ENCODE measurements around the gene DRD5. TPM values are rescaled to one million over a fixed set of nuclear protein-coding genes. Genes with fewer than 3 reads are reported as not detected.
"Not testable (repeated sequence)": the region's sequence is repeated elsewhere in the genome, so short reads cannot be mapped to it uniquely, and the experiment has no call there.

Gene DRD5
- not detected in 2 replicates for total RNA-seq (2011; cell fraction: chromatin; rRNA removed; ENCODE audit: low replicate concordance)
- total RNA-seq (2011; cell fraction: nucleolus; rRNA removed): not detected in 2 replicates
- total RNA-seq (2011; cell fraction: nucleoplasm; rRNA removed): not detected in 2 replicates
- total RNA-seq (2014; rRNA removed) (not detected in 2 replicates), total RNA-seq (2014; rRNA removed; fragmentation: Illumina TruSeq; extraction: Trizol) (not detected in 2 replicates), total RNA-seq (2015; rRNA removed; fragmentation: Illumina TruSeq; extraction: Trizol) (not detected in 2 replicates), total RNA-seq (2021) (not detected in 2 replicates), polyA plus RNA-seq (2011; rRNA removed) (not detected in 2 replicates), polyA plus RNA-seq (2014; fragmentation: Illumina TruSeq; extraction: Trizol) (not detected in 2 replicates), polyA plus RNA-seq (2014; fragmentation: Nextera tagmentation; extraction: Ambion mirVana) (not detected), polyA plus RNA-seq (2014; rRNA removed) (not detected in 2 replicates), polyA minus RNA-seq (2011; rRNA and poly(A)+ RNA removed) (not detected in 2 replicates), Bru-seq, nascent RNA (not detected), BruChase-seq, experiment 1, labeled RNA remaining after a 2-hour chase (not detected), BruChase-seq, experiment 2, labeled RNA remaining after a 6-hour chase (not detected)
- not detected in 2 replicates for polyA plus RNA-seq (2011; cell fraction: cytosol; rRNA removed)
- polyA plus RNA-seq (2011; cell fraction: nucleus; rRNA removed): not detected in 2 replicates
- not detected in 2 replicates for polyA plus RNA-seq (2012)
- polyA minus RNA-seq (2011; cell fraction: cytosol; rRNA and poly(A)+ RNA removed): not detected in 2 replicates
- not detected in 2 replicates for polyA minus RNA-seq (2011; cell fraction: nucleus; rRNA and poly(A)+ RNA removed)
- long read RNA-seq, experiment 1: 0 reads
- long read RNA-seq, experiment 2: 0 reads
- long read RNA-seq, experiment 3: 0 reads

DNA sequence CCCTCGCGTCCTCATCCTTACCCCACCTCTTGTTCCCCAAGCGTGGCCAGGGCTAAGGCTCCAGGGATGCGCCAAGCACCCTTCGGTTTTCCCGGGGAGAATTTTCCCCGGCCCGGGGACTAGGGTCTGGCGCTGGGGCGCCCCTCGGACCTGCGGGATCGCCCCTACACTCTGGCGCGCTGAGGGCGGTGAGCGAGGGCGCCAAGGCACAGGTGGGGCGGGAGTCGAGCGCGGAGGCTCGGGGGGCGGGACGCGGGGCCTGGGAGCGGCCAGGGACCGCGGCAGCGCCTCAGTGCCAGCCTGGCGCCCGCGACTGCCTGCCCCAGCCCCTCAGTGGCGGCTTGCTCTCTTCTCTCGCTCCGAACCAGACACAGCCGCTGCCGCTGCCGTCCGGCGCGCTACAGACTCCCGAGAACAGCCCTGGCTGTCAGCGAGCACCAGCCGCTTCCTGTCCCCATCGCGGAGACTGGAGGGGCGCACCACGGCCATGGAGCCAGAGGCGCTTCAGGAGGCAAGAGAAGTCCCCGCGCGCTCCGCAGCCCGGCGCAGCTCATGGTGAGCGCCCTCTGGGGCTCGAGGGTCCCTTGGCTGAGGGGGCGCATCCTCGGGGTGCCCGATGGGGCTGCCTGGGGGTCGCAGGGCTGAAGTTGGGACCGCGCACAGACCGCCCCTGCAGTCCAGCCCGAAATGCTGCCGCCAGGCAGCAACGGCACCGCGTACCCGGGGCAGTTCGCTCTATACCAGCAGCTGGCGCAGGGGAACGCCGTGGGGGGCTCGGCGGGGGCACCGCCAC is at the start of gene DRD5:
Gene DRD5, plus strand, starts transcription at position 292 of the 793 bp plus-strand sequence. Its CDS starts 396 bp downstream, at position 688.
- TF ChIP-seq SRSF1 (IDR thresholded peaks at IDR 0.05; ENCODE audit: low read depth, low read length) (no peak), TGIF2 (CRISPR knock-in tag; IDR thresholded peaks at IDR 0.05) (no peak), BMI1 (IDR thresholded peaks at IDR 0.05; ENCODE audit: low read length) (no peak), EWSR1 (IDR thresholded peaks at IDR 0.05; ENCODE audit: borderline replicate concordance, low read depth, partially characterized antibody) (no peak), GTF2E2 (tag; IDR thresholded peaks at IDR 0.05) (no peak), HLTF (IDR thresholded peaks at IDR 0.05) (no peak), FOXJ2 (tag; IDR thresholded peaks at IDR 0.05) (no peak), TBP (optimal IDR thresholded peaks at IDR 0.05; ENCODE audit: low read depth, low read length) (no peak)
- WGBS (ENCODE audit: insufficient coverage, low coverage, missing lambda C conversion rate): 3% methylated on average over 48 of the region's 78 CpGs
- BruUV-seq (replicated peaks): no TSS peak
- Histone ChIP-seq H3K9me1 (ENCODE audit: control insufficient read depth, insufficient read depth, low read length) (peaks cover 2% of the 10 kb centered on the region), H3K36me3 (ENCODE audit: control insufficient read depth, insufficient read depth, low read length) (no peaks in the 10 kb centered on the region), H3K79me2 (ENCODE audit: control insufficient read depth, insufficient read depth, low read length) (no peaks in the 10 kb centered on the region), H3K9ac (ENCODE audit: insufficient read depth in 1 of 2, low read depth in 2 of 2, low read length in 2 of 2) (no peak within 1 kb of the TSS), H3K4me1 (replicated peaks in 1 of 2; ENCODE audit: control insufficient read depth in 2 of 2, insufficient read depth in 2 of 2, low read length in 2 of 2) (no peaks in the 10 kb centered on the region), H3K9me3 (replicated peaks; ENCODE audit: control insufficient read depth, insufficient read depth, low read depth, low read length) (no peaks in the 10 kb centered on the region), H4K20me1 (replicated peaks; ENCODE audit: control insufficient read depth, insufficient read depth, low read length) (no peaks in the 10 kb centered on the region), H2AFZ (ENCODE audit: low read depth, low read length) (no peak within 1 kb of the TSS), H3K4me2 (ENCODE audit: insufficient read depth, low read length) (no peak within 1 kb of the TSS), H3K27ac (ENCODE audit: extremely low read depth, low read depth, low read length) (no peak within 1 kb of the TSS), H3K4me3 (no peak within 1 kb of the TSS), H3K27me3 (ENCODE audit: control insufficient read depth in 2 of 2, insufficient read depth in 2 of 2, low read length in 2 of 2) (peaks cover 0 to 20% of the 10 kb centered on the region in 2 experiments; a peak in 1 of 5 replicates)
- ChIA-PET CTCF (ENCODE audit: low intra/inter-chr PET ratio) (no interaction called here), POLR2A (no interaction called here)
- FAIRE-seq: no peak
- in situ Hi-C loops (cut with MboI) (no loop called here), intact Hi-C loops (cut with micrococcal nuclease) (no loop called here)
- no peak for DNase-seq (ENCODE audit: extremely low read depth in 1 of 4, low spot score in 3 of 4)
- no peak for ATAC-seq

GRCh38 chr4:9732256-9732655 is 49.2 kb upstream of the DRD5 start:
- H3K9ac ChIP-seq (ENCODE audit: insufficient read depth in 1 of 2, low read depth in 2 of 2, low read length in 2 of 2); H3K4me3 ChIP-seq; H2AFZ ChIP-seq (ENCODE audit: low read depth, low read length); POLR2A ChIA-PET; CTCF ChIA-PET (ENCODE audit: low intra/inter-chr PET ratio); H3K27me3 ChIP-seq (ENCODE audit: control insufficient read depth in 2 of 2, insufficient read depth in 2 of 2, low read length in 2 of 2); H3K9me1 ChIP-seq (ENCODE audit: control insufficient read depth, insufficient read depth, low read length); DNase-seq (ENCODE audit: extremely low read depth in 1 of 4, low spot score in 3 of 4); FAIRE-seq; H3K36me3 ChIP-seq (ENCODE audit: control insufficient read depth, insufficient read depth, low read length); BruUV-seq (replicated peaks); ATAC-seq; H3K79me2 ChIP-seq (ENCODE audit: control insufficient read depth, insufficient read depth, low read length); H3K4me1 ChIP-seq (replicated peaks in 1 of 2; ENCODE audit: control insufficient read depth in 2 of 2, insufficient read depth in 2 of 2, low read length in 2 of 2); in situ Hi-C loops (cut with MboI); H3K4me2 ChIP-seq (ENCODE audit: insufficient read depth, low read length); H4K20me1 ChIP-seq (replicated peaks; ENCODE audit: control insufficient read depth, insufficient read depth, low read length); intact Hi-C loops (cut with micrococcal nuclease); H3K27ac ChIP-seq (ENCODE audit: extremely low read depth, low read depth, low read length); H3K9me3 ChIP-seq (replicated peaks; ENCODE audit: control insufficient read depth, insufficient read depth, low read depth, low read length): not testable (repeated sequence)
- 10% methylated on average over 4 of the region's 4 CpGs for WGBS (ENCODE audit: insufficient coverage, low coverage, missing lambda C conversion rate)
